BJ (cell line): ENCODE data around the gene TEX12. TPM values are rescaled to one million over a fixed set of nuclear protein-coding genes. Genes with fewer than 3 reads are reported as not detected.

Source experiments
- CTCF ChIA-PET: fragments of 350-600 bp; formaldehyde crosslinking; extraction: SDS; loops from one replicate; lab custom pipeline; 2021; ENCODE audit warnings: antibody characterized with exemption, inconsistent platforms; lab: Yijun Ruan, JAX
- POLR2A ChIA-PET: fragments of 300-600 bp; sonication (Branson Sonifier 250); formaldehyde crosslinking; extraction: SDS; loops from one replicate; lab custom pipeline; 2021; ENCODE audit warnings: antibody characterized with exemption; lab: Charles Lee
- DNase-seq: peaks from one replicate; pipeline ENCODE4 v3.0.0-alpha.2; 2011; ENCODE audit warnings: low read depth
- H3K27me3 ChIP-seq: 2 replicates; pipeline ENCODE4 v1.6.0; 2011; ENCODE audit warnings: low read length; ENCODE audit not compliant: control insufficient read depth, insufficient read depth
- H3K36me3 ChIP-seq: 2 replicates; pipeline ENCODE4 v1.5.1; 2011; ENCODE audit warnings: low read length; ENCODE audit not compliant: control insufficient read depth, insufficient read depth
- H3K4me3 ChIP-seq: 2 replicates; pipeline ENCODE4 v1.5.1; 2011; ENCODE audit warnings: low read depth, mild to moderate bottlenecking, control low read depth, low read length
- polyA plus RNA-seq: library from polyadenylated mRNA; depleted of rRNA; stranded (reverse); fragments of >200 nt; gene quantifications from 2 replicates; pipeline ENCODE4 v1.2.3, GENCODE V29; 2011
- TF ChIP-seq, protein P1 (sequence below): IDR thresholded peaks from 2 replicates; pipeline ENCODE4 v1.5.1; 2011; ENCODE audit warnings: low read depth, mild to moderate bottlenecking, control low read depth, inconsistent platforms, low read length, moderate library complexity; ENCODE audit not compliant: insufficient read depth

The TEX12 gene
- polyA plus RNA-seq, 1 experiment = not detected

DNA sequence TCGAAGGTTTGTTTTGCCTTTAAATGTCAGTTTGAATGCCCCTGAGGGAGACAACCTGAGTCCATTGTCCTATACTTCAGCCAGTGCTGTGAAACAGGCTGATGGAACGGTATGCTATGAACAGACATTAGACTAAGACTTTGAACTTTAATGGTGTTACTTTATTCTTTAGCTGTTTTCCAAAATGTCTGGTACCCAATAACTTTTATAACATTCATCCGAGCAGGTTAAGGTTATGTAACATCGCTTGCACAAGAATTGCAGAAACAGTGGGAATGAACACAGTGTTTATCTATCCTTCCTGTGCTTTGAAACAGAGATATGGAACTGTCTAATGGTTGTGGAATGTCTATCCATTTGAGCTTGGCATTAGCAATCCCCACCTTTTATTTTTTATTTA lies 46.6 kb downstream of the TEX12 start:
- TF ChIP-seq, protein P1, sequence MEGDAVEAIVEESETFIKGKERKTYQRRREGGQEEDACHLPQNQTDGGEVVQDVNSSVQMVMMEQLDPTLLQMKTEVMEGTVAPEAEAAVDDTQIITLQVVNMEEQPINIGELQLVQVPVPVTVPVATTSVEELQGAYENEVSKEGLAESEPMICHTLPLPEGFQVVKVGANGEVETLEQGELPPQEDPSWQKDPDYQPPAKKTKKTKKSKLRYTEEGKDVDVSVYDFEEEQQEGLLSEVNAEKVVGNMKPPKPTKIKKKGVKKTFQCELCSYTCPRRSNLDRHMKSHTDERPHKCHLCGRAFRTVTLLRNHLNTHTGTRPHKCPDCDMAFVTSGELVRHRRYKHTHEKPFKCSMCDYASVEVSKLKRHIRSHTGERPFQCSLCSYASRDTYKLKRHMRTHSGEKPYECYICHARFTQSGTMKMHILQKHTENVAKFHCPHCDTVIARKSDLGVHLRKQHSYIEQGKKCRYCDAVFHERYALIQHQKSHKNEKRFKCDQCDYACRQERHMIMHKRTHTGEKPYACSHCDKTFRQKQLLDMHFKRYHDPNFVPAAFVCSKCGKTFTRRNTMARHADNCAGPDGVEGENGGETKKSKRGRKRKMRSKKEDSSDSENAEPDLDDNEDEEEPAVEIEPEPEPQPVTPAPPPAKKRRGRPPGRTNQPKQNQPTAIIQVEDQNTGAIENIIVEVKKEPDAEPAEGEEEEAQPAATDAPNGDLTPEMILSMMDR = no peak
- Histone ChIP-seq H3K4me3 (no peak overlapping the region), H3K36me3 (no peaks in the 10 kb centered on the region), H3K27me3 (no peaks in the 10 kb centered on the region)
- DNase-seq = no peak
- ChIA-PET CTCF (interaction anchor here (1.2 to 20.9 kb wide), 3 partner anchors 49 to 100 kb away, joined by 3 to 560 read pairs (median 7); no protein-coding TSS in a partner anchor), POLR2A (no interaction called here)

DNA sequence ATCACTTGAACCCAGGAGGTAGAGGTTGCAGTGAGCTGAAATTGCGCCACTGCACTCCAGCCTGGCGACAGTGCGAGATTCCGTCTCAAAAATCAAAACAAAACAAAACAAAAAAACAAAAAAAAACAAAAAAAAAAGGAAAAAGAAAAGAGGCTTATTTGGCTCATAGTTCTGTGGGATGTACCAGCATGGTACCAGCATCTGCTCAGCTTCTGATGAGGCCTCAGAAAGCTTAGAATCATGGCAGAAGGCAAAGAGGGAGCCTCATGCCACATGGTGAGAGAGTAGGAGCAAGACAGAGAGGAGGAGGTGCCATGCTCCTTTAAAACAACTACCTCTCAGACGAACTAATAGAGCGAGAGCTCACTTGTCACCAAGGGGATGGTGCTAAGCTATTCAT lies 48.4 kb downstream of the TEX12 start:
- Histone ChIP-seq H3K4me3 (no peak overlapping the region), H3K36me3 (no peaks in the 10 kb centered on the region), H3K27me3 (no peaks in the 10 kb centered on the region)
- POLR2A ChIA-PET = no interaction called here
- DNase-seq = no peak
- CTCF ChIA-PET = interaction anchor here (0.6 to 20.9 kb wide), 3 partner anchors 64 to 1089 kb away, joined by 4 to 560 read pairs (median 5); no protein-coding TSS in a partner anchor
- TF ChIP-seq, protein P1 = no peak

DNA sequence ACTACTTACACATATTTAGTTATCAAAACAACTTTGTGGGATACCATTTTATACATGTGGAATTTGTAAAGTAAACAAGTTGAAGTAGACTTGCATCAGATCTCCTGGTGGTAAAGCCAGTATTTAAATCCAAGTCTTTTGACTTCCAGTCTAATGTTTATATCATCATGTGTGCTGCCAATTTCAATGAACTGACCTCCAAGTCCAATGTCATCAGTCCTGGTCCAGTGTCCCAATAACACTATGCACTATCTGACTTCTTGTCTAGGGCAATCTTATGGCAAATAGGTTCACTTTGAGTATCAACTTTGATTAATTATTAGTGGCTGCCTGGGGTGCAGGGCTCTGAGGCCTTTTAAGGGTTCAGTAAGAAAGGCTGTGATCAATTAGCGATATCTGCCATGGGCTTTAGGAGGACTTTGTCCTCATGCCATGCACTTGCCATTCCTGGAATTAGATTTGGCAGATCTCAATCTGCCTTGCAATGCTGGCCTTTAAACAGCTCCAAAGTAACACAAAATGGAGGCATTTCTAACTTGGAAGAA lies 49.5 kb downstream of the TEX12 start:
- Histone ChIP-seq H3K36me3 (no peaks in the 10 kb centered on the region), H3K4me3 (no peak overlapping the region), H3K27me3 (no peaks in the 10 kb centered on the region)
- peak; percentile 27 for DNase-seq
- TF ChIP-seq, protein P1 = no peak
- CTCF ChIA-PET = interaction anchor here (20.9 kb wide), 1 partner anchor 63 kb away, joined by 560 read pairs; no protein-coding TSS in a partner anchor
- POLR2A ChIA-PET = no interaction called here

DNA sequence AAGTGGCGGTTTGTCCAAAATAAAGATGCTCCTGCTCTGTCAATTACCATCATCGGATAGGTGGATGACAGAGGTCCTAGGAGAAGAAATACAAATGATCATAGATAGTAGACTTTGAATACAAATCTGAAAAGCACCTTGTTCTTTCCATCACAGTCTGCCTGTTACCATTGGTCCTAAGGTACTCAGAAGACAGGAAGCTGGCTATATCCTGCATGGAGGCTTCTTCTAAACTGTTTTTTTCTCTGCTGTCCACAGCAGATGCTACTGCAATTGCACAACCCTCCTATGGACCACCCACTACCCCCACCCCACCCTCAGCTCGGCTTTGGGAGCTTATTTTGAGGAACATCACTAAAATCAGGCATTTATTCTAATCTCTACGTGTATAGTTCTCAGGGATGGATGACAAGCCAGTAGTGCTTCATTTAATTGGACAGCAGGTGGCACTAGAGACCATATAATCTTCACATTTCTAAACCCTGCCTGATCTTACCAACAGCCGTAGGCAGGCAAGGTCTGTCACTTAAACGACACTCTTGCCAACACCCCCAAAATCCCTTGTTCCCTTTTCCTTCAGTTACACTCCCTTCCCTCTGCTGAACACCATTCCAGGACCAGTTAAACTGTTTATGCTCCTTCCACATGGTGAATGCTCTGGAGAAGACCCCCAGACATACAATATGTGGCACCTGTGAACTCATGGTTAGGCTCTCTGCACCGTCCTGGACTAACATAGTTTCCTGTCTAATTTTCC lies 52.5 kb downstream of the TEX12 start:
- TF ChIP-seq, protein P1 = peak; percentile 61
- ChIA-PET POLR2A (no interaction called here), CTCF (interaction anchor here (0.6 to 20.9 kb wide), 15 partner anchors 10 to 772 kb away, joined by 3 to 560 read pairs (median 3); no protein-coding TSS in a partner anchor)
- Histone ChIP-seq H3K36me3 (no peaks in the 10 kb centered on the region), H3K27me3 (no peaks in the 10 kb centered on the region), H3K4me3 (no peak overlapping the region)
- DNase-seq = no peak

DNA sequence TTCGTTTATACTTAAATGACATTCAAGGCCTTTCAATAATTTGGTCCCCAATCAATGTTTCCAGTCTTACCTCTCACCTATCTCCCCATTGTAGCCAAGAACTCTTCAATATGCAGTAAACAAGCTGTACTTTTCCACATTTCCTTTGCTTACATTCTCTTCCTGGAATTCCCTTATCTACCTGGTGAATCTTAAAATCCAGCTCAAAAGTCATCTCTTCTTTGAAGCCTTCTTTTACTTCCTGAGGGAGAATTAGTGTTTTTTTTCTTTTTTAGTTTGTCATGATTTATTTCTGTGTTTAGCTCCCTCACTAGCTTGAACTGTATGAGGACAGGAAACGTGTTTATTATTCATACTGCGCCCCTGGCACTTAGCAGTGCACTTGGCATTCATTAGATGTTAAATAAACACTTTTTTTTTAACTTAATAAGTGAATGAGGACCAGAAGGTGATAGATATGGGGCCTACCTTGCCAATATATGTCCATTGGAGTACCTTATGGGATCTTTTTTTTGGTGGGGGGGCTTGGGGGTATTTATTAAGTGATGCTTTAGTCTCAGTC lies 54.2 kb downstream of the TEX12 start:
- TF ChIP-seq, protein P1 = no peak
- POLR2A ChIA-PET = interaction anchor here (0.5 to 1.0 kb wide), 3 partner anchors 23 to 59 kb away, joined by 3 to 16 read pairs (median 7); no protein-coding TSS in a partner anchor
- no peak overlapping the region for H3K4me3 ChIP-seq
- H3K27me3 ChIP-seq = no peaks in the 10 kb centered on the region
- H3K36me3 ChIP-seq = no peaks in the 10 kb centered on the region
- DNase-seq = no peak
- CTCF ChIA-PET = interaction anchor here (0.7 to 20.9 kb wide), 9 partner anchors 14 to 1068 kb away, joined by 3 to 560 read pairs (median 3); partner anchors contain the start of gene BCO2
